Measurements from ENCODE around the gene RANBP10. TPM values are rescaled to one million over a fixed set of nuclear protein-coding genes. Genes with fewer than 3 reads are reported as not detected.

RANBP10 gene
- total and polyA plus RNA-seq, 2 donors (not counting 3 experiments of a cell fraction or from before 2014, with no cell fraction given) = 25.6 to 28.8 TPM

GRCh38 chr16:67820608-67821259, 14.4 kb upstream of the RANBP10 start:
- Histone ChIP-seq H3K4me1 (ENCODE audit: control insufficient read depth, extremely low read depth, insufficient read depth, low read length) (no peaks in the 10 kb centered on the region), H3K27ac (ENCODE audit: insufficient read depth, low read depth, low read length) (no peak overlapping the region), H3K4me3 (replicated peaks in 1 of 3; ENCODE audit: insufficient read depth in 1 of 3, low read depth in 1 of 3, low read length in 3 of 3) (no peak overlapping the region), H3K9ac (replicated peaks; ENCODE audit: extremely low read depth, insufficient read depth, low read length) (peak overlapping the region; percentile 3), H2AFZ (ENCODE audit: low read depth, low read length) (no peak overlapping the region), H3K36me3 (ENCODE audit: control insufficient read depth in 2 of 2, extremely low read depth in 1 of 2, insufficient read depth in 2 of 2, low read length in 2 of 2) (no peaks in the 10 kb centered on the region), H3K4me2 (ENCODE audit: insufficient read depth, low read length) (no peak overlapping the region), H3K79me2 (ENCODE audit: control insufficient read depth, insufficient read depth, low read length) (no peaks in the 10 kb centered on the region), H4K20me1 (replicated peaks; ENCODE audit: control insufficient read depth, extremely low read depth, insufficient read depth, low read length) (no peaks in the 10 kb centered on the region), H3K27me3 (ENCODE audit: control insufficient read depth in 2 of 2, insufficient read depth in 2 of 2, low read length in 2 of 2) (no peaks in the 10 kb centered on the region), H3K9me1 (replicated peaks; ENCODE audit: control insufficient read depth, extremely low read depth, insufficient read depth, low read length) (no peaks in the 10 kb centered on the region), H3K9me3 (replicated peaks; ENCODE audit: control insufficient read depth, insufficient read depth, low read length) (no peaks in the 10 kb centered on the region)
- intact Hi-C loops (cut with micrococcal nuclease) (no loop called here), dilution Hi-C loops (cut with MboI; ENCODE audit: extremely low pct_ligation_motif_present, low sequenced_read_pairs) (no loop called here)
- no peak for DNase-seq (ENCODE audit: low read depth, low spot score)
- POLR2A ChIA-PET = no interaction called here
- CTCF ChIA-PET = interaction anchor here (0.6 to 1.2 kb wide), 4 partner anchors 51 to 148 kb away, joined by 3 to 4 read pairs (median 4); no protein-coding TSS in a partner anchor
- TF ChIP-seq POLR2AphosphoS5 (IDR thresholded peaks at IDR 0.05; ENCODE audit: insufficient read depth, low read depth, low read length) (no peak), JUN (IDR thresholded peaks at IDR 0.05; ENCODE audit: borderline replicate concordance, insufficient read depth, insufficient read length, low read depth) (no peak), MYC (IDR thresholded peaks at IDR 0.05; ENCODE audit: low read depth, low read length) (no peak), EZH2 (IDR thresholded peaks at IDR 0.05; ENCODE audit: borderline replicate concordance, low read depth, low read length, severe bottlenecking) (no peak), GATA2 (IDR thresholded peaks at IDR 0.05; ENCODE audit: insufficient read depth, insufficient read length, low read depth, low read length) (no peak), FOS (IDR thresholded peaks at IDR 0.05; ENCODE audit: borderline replicate concordance, insufficient read depth, low read length) (no peak), CTCF (IDR thresholded peaks at IDR 0.05; ENCODE audit: extremely low read depth in 1 of 2, insufficient read depth in 1 of 2, low read depth in 1 of 2, low read length in 2 of 2) (no peak), POLR2A (IDR thresholded peaks at IDR 0.05; ENCODE audit: low read depth, low read length) (no peak)
- TF ChIP-seq, protein P1, sequence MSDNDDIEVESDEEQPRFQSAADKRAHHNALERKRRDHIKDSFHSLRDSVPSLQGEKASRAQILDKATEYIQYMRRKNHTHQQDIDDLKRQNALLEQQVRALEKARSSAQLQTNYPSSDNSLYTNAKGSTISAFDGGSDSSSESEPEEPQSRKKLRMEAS (IDR thresholded peaks at IDR 0.05; ENCODE audit: insufficient read depth, insufficient read length) = no peak
- no peak for FAIRE-seq
- BruUV-seq (replicated peaks) = no TSS peak

Measured in endothelial cell of umbilical vein (primary cell).